PC-3 (cell line): ENCODE results near the gene BRINP2.

Experiments
- CTCF ChIP-seq: fragments of 300-600 bp; sonication (generic); conservative IDR thresholded peaks from 2 replicates; pipeline ENCODE4 v1.5.1; 2017; ENCODE audit warnings: antibody characterized with exemption, low read depth, mild to moderate bottlenecking, low read length
- EZH2 ChIP-seq: fragments of 300-600 bp; sonication (generic); IDR thresholded peaks from one replicate; pipeline ENCODE4 v1.6.1; 2017; ENCODE audit warnings: antibody characterized with exemption, mild to moderate bottlenecking, low read length; ENCODE audit not compliant: unreplicated experiment
- EZH2phosphoT487 ChIP-seq: fragments of 300-600 bp; sonication (generic); IDR thresholded peaks from 2 replicates; pipeline ENCODE4 v1.6.1; 2018; ENCODE audit warnings: mild to moderate bottlenecking, antibody characterized with exemption, low read length, borderline replicate concordance

- TF ChIP-seq CTCF (no peak), EZH2 (no peak), EZH2phosphoT487 (no peak)
Observed at GRCh38 chr1:177311586-177311985, 140.8 kb downstream of the BRINP2 start.
